Natural killer cell (primary cell): ENCODE data around the gene TIMP2. TPM values are rescaled to one million over a fixed set of nuclear protein-coding genes. Genes with fewer than 3 reads are reported as not detected.
A peak's percentile ranks its signal among the peaks of the same experiment; 100 is the strongest.

Experiments
- ATAC-seq, 3 donors: fragments of 150-1000 bp in 2 of 3; fragments of 200-7000 bp in 1 of 3; cut with Tn5 transposase; 1 replicate in 1 of 3; 2 replicates in 2 of 3; pipeline ENCODE4 v1.10.0; 2021; ENCODE audit warnings: mild to moderate bottlenecking in 2 of 3, moderate library complexity in 2 of 3
- DNase-seq, 2 donors: peaks; one replicate each; pipeline versions ENCODE4 v3.0.0 to v3.0.0-alpha.2; 2013 to 2021; ENCODE audit warnings: mixed read lengths in 1 of 2
- H3K27ac ChIP-seq: one replicate; pipeline ENCODE4 v1.5.1; 2013; ENCODE audit warnings: mild to moderate bottlenecking, low read length
- H3K27me3 ChIP-seq: one replicate; pipeline ENCODE4 v1.6.1; 2013; ENCODE audit warnings: low read length; ENCODE audit not compliant: control insufficient read depth, insufficient read depth
- H3K36me3 ChIP-seq: one replicate; pipeline ENCODE4 v1.6.1; 2013; ENCODE audit warnings: low read length; ENCODE audit not compliant: control insufficient read depth, insufficient read depth
- H3K4me1 ChIP-seq: one replicate; pipeline ENCODE4 v1.6.1; 2013; ENCODE audit warnings: low read length; ENCODE audit not compliant: control insufficient read depth, insufficient read depth
- H3K4me3 ChIP-seq: one replicate; pipeline ENCODE4 v1.5.1; 2013; ENCODE audit warnings: low read length
- H3K9me3 ChIP-seq: one replicate; pipeline ENCODE4 v1.6.1; 2013; ENCODE audit warnings: low read length; ENCODE audit not compliant: control insufficient read depth, insufficient read depth
- H3K27ac Mint-ChIP-seq, 2 donors: one replicate each; pipeline ENCODE4 v1.8.0; 2022; ENCODE audit warnings: mild to moderate bottlenecking in 2 of 2, mixed read lengths in 2 of 2, moderate library complexity in 1 of 2
- H3K27me3 Mint-ChIP-seq, 2 donors: one replicate each; pipeline ENCODE4 v1.8.0; 2022; ENCODE audit warnings: low read depth in 2 of 2, mixed read lengths in 2 of 2
- H3K36me3 Mint-ChIP-seq: one replicate; pipeline ENCODE4 v1.8.0; 2022; ENCODE audit warnings: mixed read lengths
- H3K4me1 Mint-ChIP-seq, 2 donors: one replicate each; pipeline ENCODE4 v1.8.0; 2022; ENCODE audit warnings: mixed read lengths in 2 of 2
- H3K4me3 Mint-ChIP-seq: one replicate; pipeline ENCODE4 v1.8.0; 2022; ENCODE audit warnings: mild to moderate bottlenecking, moderate library complexity, mixed read lengths
- H3K9me3 Mint-ChIP-seq, 2 donors: one replicate each; pipeline ENCODE4 v1.8.0; 2022; ENCODE audit warnings: mixed read lengths in 2 of 2
- CTCF ChIP-seq: fragments of 200-600 bp; IDR thresholded peaks from one replicate; pipeline ENCODE4 v1.8.0; 2022; ENCODE audit warnings: antibody characterized with exemption
- WGBS: methylation state at CpG from one replicate; pipeline ENCODE4 v1.1.7; 2013; ENCODE audit warnings: missing lambda C conversion rate; ENCODE audit not compliant: insufficient coverage; 5-methylcytosine and 5-hydroxymethylcytosine counted together
- intact Hi-C: fragments of 100-400 bp; cut with micrococcal nuclease; formaldehyde crosslinking; loops from one replicate; pipeline ENCODE4 v1.14.2; 2022
- total RNA-seq, 4 donors: library from RNA; stranded (reverse); fragments of 120-200 nt in 1 of 4; gene quantifications; one replicate each; pipeline versions ENCODE4 v1.2.3 to v1.2.4, GENCODE V29; 2013 to 2022

The TIMP2 gene
- 1 to 10 TPM; 3.6 to 8.2 (median 7.1) TPM for total RNA-seq
- 7.0 TPM for total RNA-seq (2013)

DNA sequence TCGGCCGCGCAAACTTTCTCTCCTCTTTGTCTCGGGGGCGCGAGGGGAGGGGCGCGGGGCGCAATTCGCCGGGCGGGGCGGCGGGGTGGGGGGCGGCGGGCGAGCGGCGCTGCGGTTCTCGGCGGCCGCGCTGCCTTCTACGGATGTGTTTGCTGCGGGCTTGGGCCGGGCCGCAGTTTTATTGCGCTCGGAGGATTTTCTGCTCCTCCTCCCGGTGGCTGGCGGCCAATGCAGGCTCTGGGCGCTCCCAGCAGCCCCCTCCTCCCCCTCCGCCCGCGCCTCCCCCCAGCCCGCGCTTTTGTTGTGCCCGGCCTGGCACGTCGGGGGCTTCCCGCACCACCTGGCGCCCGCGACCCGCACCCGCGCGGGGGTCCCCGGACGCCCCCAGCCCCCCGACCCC, at the start of gene TIMP2:
Gene TIMP2, minus strand, starts transcription at position 154 of the 400 bp plus-strand sequence. CDS start 299 bp downstream, outside the sequence.
- ATAC-seq (peak; percentile 78 to 88 (median 87)), DNase-seq (peak; percentile 46 to 85)
- no peaks in the 10 kb centered on the region for H3K9me3 Mint-ChIP-seq
- peaks cover 19 to 27% of the 10 kb centered on the region in 2 donors for H3K27me3 Mint-ChIP-seq
- peaks cover 0 to 7% of the 10 kb centered on the region in 2 donors for H3K4me1 Mint-ChIP-seq
- peaks cover 30% of the 10 kb centered on the region for H3K4me1 ChIP-seq
- H3K27me3 ChIP-seq = peaks cover 11% of the 10 kb centered on the region
- H3K36me3 ChIP-seq = no peaks in the 10 kb centered on the region
- peak within 1 kb of the TSS; percentile 40 for H3K4me3 ChIP-seq
- H3K9me3 ChIP-seq = no peaks in the 10 kb centered on the region
- no peaks in the 10 kb centered on the region for H3K36me3 Mint-ChIP-seq
- no peak within 1 kb of the TSS for H3K27ac Mint-ChIP-seq
- peak within 1 kb of the TSS; percentile 47 for H3K4me3 Mint-ChIP-seq
- intact Hi-C loops = no loop called here
- H3K27ac ChIP-seq = no peak within 1 kb of the TSS
- peak; percentile 23 for TF ChIP-seq CTCF
- WGBS = under 1% methylated on average over 51 of the region's 52 CpGs

GRCh38 chr17:78973792-78974520, 48.8 kb upstream of the TIMP2 start:
- H3K4me3 ChIP-seq = no peak overlapping the region
- no peak for TF ChIP-seq CTCF
- DNase-seq (no peak), ATAC-seq (no peak)
- no peaks in the 10 kb centered on the region for H3K36me3 ChIP-seq
- H3K4me3 Mint-ChIP-seq = no peak overlapping the region
- no peaks in the 10 kb centered on the region for H3K9me3 ChIP-seq
- intact Hi-C loops = no loop called here
- H3K36me3 Mint-ChIP-seq = no peaks in the 10 kb centered on the region
- peaks cover 7% of the 10 kb centered on the region for H3K4me1 ChIP-seq
- 86% methylated on average over 23 of the region's 23 CpGs for WGBS
- no peaks in the 10 kb centered on the region for H3K27me3 Mint-ChIP-seq
- no peaks in the 10 kb centered on the region for H3K27me3 ChIP-seq
- no peak overlapping the region for H3K27ac Mint-ChIP-seq
- H3K9me3 Mint-ChIP-seq = no peaks in the 10 kb centered on the region
- no peak overlapping the region for H3K27ac ChIP-seq
- H3K4me1 Mint-ChIP-seq = peaks cover 6 to 13% of the 10 kb centered on the region in 2 donors

DNA sequence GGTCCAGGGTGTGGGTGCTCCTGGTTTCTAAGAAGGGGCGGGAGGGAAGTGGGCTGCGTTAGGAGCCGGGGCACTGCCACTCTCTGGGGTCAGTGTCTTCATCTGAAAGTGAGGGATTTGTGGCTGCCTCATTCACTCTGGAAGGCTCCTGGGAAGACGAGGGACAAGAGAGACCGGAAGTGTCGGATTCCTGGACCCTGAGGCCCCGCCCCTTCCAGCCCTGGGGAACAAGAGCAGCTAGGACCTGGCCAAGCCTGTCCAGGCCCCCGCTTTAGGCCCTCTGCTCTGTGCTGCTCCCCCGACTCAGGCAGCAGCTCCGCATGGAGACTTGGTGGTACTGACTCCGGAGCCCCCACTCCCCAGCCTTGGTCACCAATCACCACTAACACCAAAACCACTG, 48.0 kb upstream of the TIMP2 start:
- Histone ChIP-seq H3K4me1 (peaks cover 7% of the 10 kb centered on the region), H3K9me3 (no peaks in the 10 kb centered on the region), H3K27ac (no peak overlapping the region), H3K4me3 (no peak overlapping the region), H3K36me3 (no peaks in the 10 kb centered on the region), H3K27me3 (no peaks in the 10 kb centered on the region)
- Mint-ChIP-seq H3K4me1 (peaks cover 6 to 13% of the 10 kb centered on the region in 2 donors), H3K9me3 (no peaks in the 10 kb centered on the region), H3K27ac (no peak overlapping the region), H3K36me3 (no peaks in the 10 kb centered on the region), H3K27me3 (no peaks in the 10 kb centered on the region), H3K4me3 (no peak overlapping the region)
- DNase-seq (no peak), ATAC-seq (no peak)
- 89% methylated on average over 11 of the region's 11 CpGs for WGBS
- no peak for TF ChIP-seq CTCF
- intact Hi-C loops = no loop called here
